HG03520 (cell line): ENCODE data around the gene FOXO4.

Experiments
- ATAC-seq: cut with Tn5 transposase; IDR thresholded peaks from one replicate; pipeline ENCODE4 v1.9.1; 2021; ENCODE audit warnings: mild to moderate bottlenecking, moderate library complexity; ENCODE audit not compliant: unreplicated experiment

Gene FOXO4

GRCh38 chrX:71131510-71131909, 35.9 kb downstream of the FOXO4 start:
- ATAC-seq = no peak

GRCh38 chrX:71140440-71140839, 44.8 kb downstream of the FOXO4 start:
- no peak for ATAC-seq

- ATAC-seq = no peak
Observed at GRCh38 chrX:71143508-71143907, 47.9 kb downstream of the FOXO4 start.

DNA sequence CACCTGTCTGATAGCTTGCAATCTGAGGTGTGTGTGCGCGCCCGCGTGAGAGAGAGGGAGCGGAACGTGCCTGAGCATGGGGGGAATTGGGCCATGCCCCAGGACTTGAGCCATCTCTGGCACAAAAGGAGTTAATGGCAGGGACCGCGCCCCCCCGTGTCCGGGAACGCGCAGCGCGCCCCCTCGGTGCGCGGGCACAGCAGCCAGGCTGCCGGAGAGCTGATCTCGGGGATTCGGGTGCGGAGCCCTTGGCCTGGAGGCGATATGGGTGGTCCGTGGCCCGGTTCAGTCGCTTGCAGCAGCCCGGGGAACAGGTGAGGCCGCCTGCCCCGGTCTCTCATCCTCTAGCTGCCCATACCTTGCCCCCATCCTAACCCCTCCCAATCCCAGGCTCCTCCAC, 49.0 kb downstream of the FOXO4 start, which contains the start of gene NLGN3:
TSS of gene NLGN3 (plus strand) at position 191 of the 400 bp plus-strand sequence. CDS start 2,909 bp downstream, outside the sequence.
- no peak for ATAC-seq

GRCh38 chrX:71147496-71148277, 52.0 kb downstream of the FOXO4 start:
- ATAC-seq = no peak

DNA sequence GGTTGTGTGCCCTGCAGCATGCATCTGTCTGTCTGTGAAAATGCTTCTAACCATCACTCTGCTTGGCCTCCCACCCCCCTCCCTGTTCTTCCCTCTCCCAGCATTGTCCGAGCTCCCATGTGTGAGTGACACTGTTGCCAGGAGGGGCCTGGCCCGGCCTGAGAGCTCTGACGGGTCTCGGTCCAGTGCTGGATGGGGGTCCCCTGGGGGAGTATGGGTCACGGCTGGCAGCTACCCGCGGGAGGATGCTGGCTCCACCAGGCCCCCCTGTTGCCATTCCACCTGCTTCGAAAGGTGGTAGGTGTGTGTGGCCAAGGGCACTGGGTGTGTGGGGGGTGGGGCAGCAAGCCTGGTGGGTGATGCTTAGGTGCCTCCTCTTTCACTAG, 52.6 kb downstream of the FOXO4 start:
- no peak for ATAC-seq

- ATAC-seq = no peak
Observed at GRCh38 chrX:71151366-71151765, 55.7 kb downstream of the FOXO4 start.
